ENCODE results near the gene ASGR1. TPM values are rescaled to one million over a fixed set of nuclear protein-coding genes. Genes with fewer than 3 reads are reported as not detected.

ASGR1 gene
- total RNA-seq, 1 donor from 2014 or later, result 1.6 TPM

GRCh38 chr17:7215652-7216180, 36.5 kb upstream of the ASGR1 start:
- no peaks in the 10 kb centered on the region for H3K9me3 Mint-ChIP-seq (ENCODE audit: unreplicated experiment)
- peak overlapping the region; percentile 92 for H3K4me3 Mint-ChIP-seq (ENCODE audit: unreplicated experiment)
- DNase-seq (ENCODE audit: extremely low spot score, unreplicated experiment), result no peak
- H3K4me1 Mint-ChIP-seq (ENCODE audit: unreplicated experiment), result peaks cover 63% of the 10 kb centered on the region
- peak overlapping the region; percentile 98 for H3K27ac Mint-ChIP-seq (ENCODE audit: unreplicated experiment)
- H3K27me3 Mint-ChIP-seq (ENCODE audit: unreplicated experiment), result no peaks in the 10 kb centered on the region
- H3K36me3 Mint-ChIP-seq (ENCODE audit: unreplicated experiment), result no peaks in the 10 kb centered on the region
- TF ChIP-seq CTCF (IDR thresholded peaks at IDR 0.05), result no peak

GRCh38 chr17:7215136-7215638, 36.0 kb upstream of the ASGR1 start:
- H3K27ac Mint-ChIP-seq (ENCODE audit: unreplicated experiment), result peak overlapping the region; percentile 98
- peaks cover 58% of the 10 kb centered on the region for H3K4me1 Mint-ChIP-seq (ENCODE audit: unreplicated experiment)

GRCh38 chr17:7214300-7215135, 35.3 kb upstream of the ASGR1 start:
- H3K27ac Mint-ChIP-seq (ENCODE audit: unreplicated experiment), result peak overlapping the region; percentile 98
- peak; percentile 99 for DNase-seq (ENCODE audit: extremely low spot score, unreplicated experiment)
- peaks cover 56% of the 10 kb centered on the region for H3K4me1 Mint-ChIP-seq (ENCODE audit: unreplicated experiment)
- no peaks in the 10 kb centered on the region for H3K9me3 Mint-ChIP-seq (ENCODE audit: unreplicated experiment)
- TF ChIP-seq CTCF (IDR thresholded peaks at IDR 0.05), result peak; percentile 64
- H3K27me3 Mint-ChIP-seq (ENCODE audit: unreplicated experiment), result no peaks in the 10 kb centered on the region
- H3K4me3 Mint-ChIP-seq (ENCODE audit: unreplicated experiment), result peak overlapping the region; percentile 92
- H3K36me3 Mint-ChIP-seq (ENCODE audit: unreplicated experiment), result peaks cover 1% of the 10 kb centered on the region

More at GRCh38 chr17:7215136-7215638, 36.0 kb upstream of the ASGR1 start:
- no peak for DNase-seq (ENCODE audit: extremely low spot score, unreplicated experiment)
- no peaks in the 10 kb centered on the region for H3K9me3 Mint-ChIP-seq (ENCODE audit: unreplicated experiment)
- no peaks in the 10 kb centered on the region for H3K27me3 Mint-ChIP-seq (ENCODE audit: unreplicated experiment)
- peaks cover under 1% of the 10 kb centered on the region for H3K36me3 Mint-ChIP-seq (ENCODE audit: unreplicated experiment)
- TF ChIP-seq CTCF (IDR thresholded peaks at IDR 0.05), result no peak
- peak overlapping the region; percentile 92 for H3K4me3 Mint-ChIP-seq (ENCODE audit: unreplicated experiment)

GRCh38 chr17:7213895-7214299, 34.7 kb upstream of the ASGR1 start:
- H3K4me1 Mint-ChIP-seq (ENCODE audit: unreplicated experiment), result peaks cover 52% of the 10 kb centered on the region
- peak overlapping the region; percentile 98 for H3K27ac Mint-ChIP-seq (ENCODE audit: unreplicated experiment)

More at GRCh38 chr17:7213895-7214299, 34.7 kb upstream of the ASGR1 start:
- no peaks in the 10 kb centered on the region for H3K9me3 Mint-ChIP-seq (ENCODE audit: unreplicated experiment)
- DNase-seq (ENCODE audit: extremely low spot score, unreplicated experiment), result no peak
- TF ChIP-seq CTCF (IDR thresholded peaks at IDR 0.05), result peak; percentile 60
- H3K4me3 Mint-ChIP-seq (ENCODE audit: unreplicated experiment), result peak overlapping the region; percentile 92
- no peaks in the 10 kb centered on the region for H3K27me3 Mint-ChIP-seq (ENCODE audit: unreplicated experiment)
- H3K36me3 Mint-ChIP-seq (ENCODE audit: unreplicated experiment), result peaks cover 1% of the 10 kb centered on the region

All from osteocyte (in vitro differentiated cells).